Measurements from ENCODE around the gene NSUN3. TPM values are rescaled to one million over a fixed set of nuclear protein-coding genes. Genes with fewer than 3 reads are reported as not detected.
A peak's percentile ranks its signal among the peaks of the same experiment; 100 is the strongest.

Gene NSUN3
- total and polyA plus RNA-seq, 10 of the 15 experiments (the other 5 are each of a cell fraction or from before 2014, with no cell fraction given), result 9.1 to 20.3 (median 11.7) TPM

DNA sequence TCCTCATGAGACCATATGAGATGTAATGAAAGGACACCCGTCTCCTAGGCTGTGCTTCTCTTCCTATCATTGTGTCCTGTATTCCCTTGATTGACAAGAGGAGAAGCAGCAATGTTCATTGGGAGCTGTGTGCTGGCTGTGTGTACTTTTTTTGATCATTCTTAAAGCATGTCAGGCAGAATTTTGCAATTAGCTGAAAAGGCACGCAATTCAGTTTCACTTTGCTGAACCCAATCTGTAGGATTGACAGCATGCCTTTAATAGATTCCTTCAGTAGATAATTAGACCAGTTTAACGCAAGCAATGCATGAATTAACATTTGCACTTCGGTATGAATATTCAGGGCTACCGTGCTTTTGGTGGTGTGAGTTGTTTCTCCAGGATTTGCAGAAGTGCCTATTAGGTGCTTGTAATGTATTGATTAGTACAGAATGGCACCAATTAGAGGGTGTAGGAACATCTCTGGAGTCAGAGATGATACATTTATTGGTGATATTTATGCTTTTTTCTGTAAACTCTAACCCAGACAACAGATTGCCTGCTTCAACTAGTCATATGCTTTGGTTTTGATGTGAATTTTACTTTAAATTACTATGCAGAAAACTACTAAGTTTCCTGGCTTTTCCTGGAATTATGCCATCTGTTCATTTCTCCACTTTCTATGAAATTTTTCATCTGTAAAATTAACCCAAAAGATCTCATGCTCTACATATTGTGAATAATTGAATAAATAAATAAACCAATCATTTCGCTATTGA, 114.3 kb downstream of the NSUN3 start:
- no peak overlapping the region for H3K9ac ChIP-seq (ENCODE audit: control insufficient read depth, insufficient read depth, low read length)
- H4K20me1 ChIP-seq (ENCODE audit: control insufficient read depth, insufficient read depth), result no peaks in the 10 kb centered on the region
- no peaks in the 10 kb centered on the region for H3K79me2 ChIP-seq (ENCODE audit: control insufficient read depth, insufficient read depth, low read length)
- SMC1A ChIA-PET (ENCODE audit: uncharacterized antibody, unreplicated experiment), result interaction anchor here (0.7 to 1.1 kb wide), 3 partner anchors 10 to 107 kb away, joined by 3 to 4 read pairs (median 4); no protein-coding TSS in a partner anchor
- CTCF ChIA-PET, result interaction anchor here (0.9 kb wide), 1 partner anchor 44 kb away, joined by 3 read pairs; no protein-coding TSS in a partner anchor
- POLR2A ChIA-PET, result interaction anchor here (0.8 kb wide), 1 partner anchor 10 kb away, joined by 4 read pairs; no protein-coding TSS in a partner anchor
- no peaks in the 10 kb centered on the region for H3K27me3 ChIP-seq (replicated peaks in 1 of 2; ENCODE audit: control insufficient read depth in 2 of 2, insufficient read depth in 2 of 2, low read length in 1 of 2)
- ATAC-seq, result no peak
- no peak overlapping the region for H3K4me3 ChIP-seq
- WGBS (ENCODE audit: insufficient coverage, insufficient replicate concordance, low lambda C conversion rate, missing lambda C conversion rate), result 61% methylated on average over 6 of the region's 6 CpGs
- no peak for FAIRE-seq
- H2AFZ ChIP-seq (ENCODE audit: control insufficient read depth, low read depth, low read length), result no peak overlapping the region
- H3K4me1 ChIP-seq (ENCODE audit: control insufficient read depth, insufficient read depth, low read length), result no peaks in the 10 kb centered on the region
- no peak for TF ChIP-seq RAD21 (IDR thresholded peaks at IDR 0.05; ENCODE audit: insufficient read depth, low read depth, low read length)
- 0 out of 2 replicates have a peak, but pooled peaks have one; percentile 14 for TF ChIP-seq MTA2 (IDR thresholded peaks at IDR 0.05; ENCODE audit: low read depth)
- TF ChIP-seq HDAC6 (IDR thresholded peaks at IDR 0.05; ENCODE audit: unreplicated experiment), result no peak
- no peak for TF ChIP-seq SIN3A (IDR thresholded peaks at IDR 0.05; ENCODE audit: low read depth, low read length)
- TF ChIP-seq CEBPB (IDR thresholded peaks at IDR 0.05; ENCODE audit: borderline replicate concordance in 1 of 2, low read depth in 2 of 2, low read length in 2 of 2), result no peak
- TF ChIP-seq, protein P1, sequence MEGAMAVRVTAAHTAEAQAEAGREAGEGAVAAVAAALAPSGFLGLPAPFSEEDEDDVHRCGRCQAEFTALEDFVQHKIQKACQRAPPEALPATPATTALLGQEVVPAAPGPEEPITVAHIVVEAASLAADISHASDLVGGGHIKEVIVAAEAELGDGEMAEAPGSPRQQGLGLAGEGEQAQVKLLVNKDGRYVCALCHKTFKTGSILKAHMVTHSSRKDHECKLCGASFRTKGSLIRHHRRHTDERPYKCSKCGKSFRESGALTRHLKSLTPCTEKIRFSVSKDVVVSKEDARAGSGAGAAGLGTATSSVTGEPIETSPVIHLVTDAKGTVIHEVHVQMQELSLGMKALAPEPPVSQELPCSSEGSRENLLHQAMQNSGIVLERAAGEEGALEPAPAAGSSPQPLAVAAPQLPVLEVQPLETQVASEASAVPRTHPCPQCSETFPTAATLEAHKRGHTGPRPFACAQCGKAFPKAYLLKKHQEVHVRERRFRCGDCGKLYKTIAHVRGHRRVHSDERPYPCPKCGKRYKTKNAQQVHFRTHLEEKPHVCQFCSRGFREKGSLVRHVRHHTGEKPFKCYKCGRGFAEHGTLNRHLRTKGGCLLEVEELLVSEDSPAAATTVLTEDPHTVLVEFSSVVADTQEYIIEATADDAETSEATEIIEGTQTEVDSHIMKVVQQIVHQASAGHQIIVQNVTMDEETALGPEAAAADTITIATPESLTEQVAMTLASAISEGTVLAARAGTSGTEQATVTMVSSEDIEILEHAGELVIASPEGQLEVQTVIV (IDR thresholded peaks at IDR 0.05; ENCODE audit: borderline replicate concordance, partially characterized antibody), result no peak
- TF ChIP-seq CREB1 (IDR thresholded peaks at IDR 0.05; ENCODE audit: low read depth), result no peak
- TF ChIP-seq, protein P2, sequence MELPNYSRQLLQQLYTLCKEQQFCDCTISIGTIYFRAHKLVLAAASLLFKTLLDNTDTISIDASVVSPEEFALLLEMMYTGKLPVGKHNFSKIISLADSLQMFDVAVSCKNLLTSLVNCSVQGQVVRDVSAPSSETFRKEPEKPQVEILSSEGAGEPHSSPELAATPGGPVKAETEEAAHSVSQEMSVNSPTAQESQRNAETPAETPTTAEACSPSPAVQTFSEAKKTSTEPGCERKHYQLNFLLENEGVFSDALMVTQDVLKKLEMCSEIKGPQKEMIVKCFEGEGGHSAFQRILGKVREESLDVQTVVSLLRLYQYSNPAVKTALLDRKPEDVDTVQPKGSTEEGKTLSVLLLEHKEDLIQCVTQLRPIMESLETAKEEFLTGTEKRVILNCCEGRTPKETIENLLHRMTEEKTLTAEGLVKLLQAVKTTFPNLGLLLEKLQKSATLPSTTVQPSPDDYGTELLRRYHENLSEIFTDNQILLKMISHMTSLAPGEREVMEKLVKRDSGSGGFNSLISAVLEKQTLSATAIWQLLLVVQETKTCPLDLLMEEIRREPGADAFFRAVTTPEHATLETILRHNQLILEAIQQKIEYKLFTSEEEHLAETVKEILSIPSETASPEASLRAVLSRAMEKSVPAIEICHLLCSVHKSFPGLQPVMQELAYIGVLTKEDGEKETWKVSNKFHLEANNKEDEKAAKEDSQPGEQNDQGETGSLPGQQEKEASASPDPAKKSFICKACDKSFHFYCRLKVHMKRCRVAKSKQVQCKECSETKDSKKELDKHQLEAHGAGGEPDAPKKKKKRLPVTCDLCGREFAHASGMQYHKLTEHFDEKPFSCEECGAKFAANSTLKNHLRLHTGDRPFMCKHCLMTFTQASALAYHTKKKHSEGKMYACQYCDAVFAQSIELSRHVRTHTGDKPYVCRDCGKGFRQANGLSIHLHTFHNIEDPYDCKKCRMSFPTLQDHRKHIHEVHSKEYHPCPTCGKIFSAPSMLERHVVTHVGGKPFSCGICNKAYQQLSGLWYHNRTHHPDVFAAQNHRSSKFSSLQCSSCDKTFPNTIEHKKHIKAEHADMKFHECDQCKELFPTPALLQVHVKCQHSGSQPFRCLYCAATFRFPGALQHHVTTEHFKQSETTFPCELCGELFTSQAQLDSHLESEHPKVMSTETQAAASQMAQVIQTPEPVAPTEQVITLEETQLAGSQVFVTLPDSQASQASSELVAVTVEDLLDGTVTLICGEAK (IDR thresholded peaks at IDR 0.05; ENCODE audit: borderline replicate concordance), result no peak
- H3K9me3 ChIP-seq (replicated peaks; ENCODE audit: control insufficient read depth, insufficient read depth, low read length), result no peaks in the 10 kb centered on the region
- H3K36me3 ChIP-seq (ENCODE audit: control insufficient read depth in 2 of 2, insufficient read depth in 2 of 2, low read length in 1 of 2), result no peaks in the 10 kb centered on the region
- no peak overlapping the region for H3K4me2 ChIP-seq (ENCODE audit: control insufficient read depth, insufficient read depth)
- RAD21 ChIA-PET (ENCODE audit: unreplicated experiment), result interaction anchor here (2.6 kb wide), 1 partner anchor 12 kb away, joined by 6 read pairs; no protein-coding TSS in a partner anchor
- DNase-seq (ENCODE audit: low read depth, low spot score), result no peak
- BruUV-seq (replicated peaks), result no TSS peak
- intact Hi-C loops (cut with micrococcal nuclease; ENCODE audit: unreplicated experiment) (no loop called here), in situ Hi-C loops (cut with MboI) (no loop called here)
- no peak overlapping the region for H3K27ac ChIP-seq (ENCODE audit: control insufficient read depth, insufficient read depth)
